Stimulated activated CD4-positive, alpha-beta T cell treated with anti-CD3 and anti-CD28 coated beads, TNF-alpha, amount 100 ng/mL, for 24 hours (primary cell): ENCODE results near the gene EXT2.

Experiments
- DNase-seq, 3 experiments: peaks; one replicate each; pipeline ENCODE4 v3.0.0-alpha.2; 2020; ENCODE audit warnings: low read depth in 3 of 3

The EXT2 gene

DNA sequence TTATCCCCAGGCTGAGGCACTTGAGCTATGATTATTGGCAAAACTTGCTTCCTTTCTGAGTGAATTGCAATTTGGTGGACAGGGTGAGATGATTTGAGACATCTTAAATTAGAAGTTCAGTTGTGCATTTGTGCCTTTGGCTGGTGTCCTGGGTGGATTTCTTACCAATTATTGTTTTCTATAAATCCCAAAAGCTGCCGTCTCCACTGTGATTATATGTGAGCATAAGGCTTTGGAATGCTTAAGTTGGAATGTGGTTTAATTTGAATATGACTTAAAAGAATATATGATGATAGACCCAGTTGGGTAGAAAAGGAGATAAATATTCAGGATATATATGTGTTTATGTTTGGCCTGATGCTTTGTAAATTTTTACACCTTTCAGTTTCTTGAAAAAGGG lies 70.0 kb downstream of the EXT2 start:
- DNase-seq = no peak

DNA sequence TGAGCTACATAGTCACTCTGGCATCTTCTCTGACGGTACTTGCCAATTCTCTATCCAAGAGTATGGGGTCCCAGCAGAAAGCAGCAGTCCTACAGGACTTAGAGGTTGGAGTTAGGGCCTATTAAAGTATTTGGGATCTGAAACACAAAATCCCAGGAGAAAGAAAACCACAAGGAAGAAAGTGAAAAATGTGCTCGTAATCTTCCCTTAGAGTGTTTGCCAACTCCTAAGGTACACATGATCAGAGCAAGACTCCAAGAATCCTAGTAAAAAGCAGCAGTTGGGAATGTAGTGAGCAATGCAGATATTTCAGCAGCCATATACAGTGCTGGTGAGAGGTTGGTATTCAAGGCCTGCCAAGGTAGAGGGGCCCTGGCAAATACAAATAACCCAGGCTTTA lies 71.6 kb downstream of the EXT2 start:
- DNase-seq = no peak

DNA sequence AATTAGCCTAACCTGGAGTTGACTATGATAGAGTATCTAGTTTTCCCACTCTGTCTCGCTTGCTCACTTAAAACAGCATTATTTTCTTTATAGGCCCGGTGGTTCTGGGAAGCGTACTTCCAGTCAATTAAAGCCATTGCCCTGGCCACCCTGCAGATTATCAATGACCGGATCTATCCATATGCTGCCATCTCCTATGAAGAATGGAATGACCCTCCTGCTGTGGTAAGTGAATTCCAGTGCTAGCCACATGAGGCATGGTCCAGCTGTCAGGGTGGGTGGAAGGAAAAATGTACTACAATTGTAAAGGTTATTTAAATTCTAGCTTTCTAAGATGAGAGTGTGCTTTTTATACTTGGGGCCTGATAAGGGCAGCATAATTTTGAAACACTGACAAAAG lies 76.0 kb downstream of the EXT2 start:
- no peak for DNase-seq

DNA sequence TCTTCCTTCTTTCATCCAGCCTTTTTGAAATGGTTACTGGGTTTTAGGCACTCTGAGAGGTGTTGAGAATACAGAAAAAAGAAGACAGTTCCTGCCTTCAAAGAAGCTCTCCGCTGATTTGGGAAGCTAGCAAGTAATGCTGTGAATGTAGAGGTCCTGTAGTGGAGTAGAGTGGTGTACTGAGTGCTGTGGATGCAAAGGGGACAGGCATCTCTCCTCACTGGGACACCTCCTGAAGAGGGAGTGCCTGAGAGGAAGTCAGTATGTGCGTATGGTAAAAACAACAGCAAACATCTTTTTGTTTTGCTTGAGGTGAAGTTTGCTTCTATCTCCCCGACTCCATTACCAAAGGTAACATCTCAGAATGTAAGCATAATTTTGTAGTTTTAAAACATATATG lies 77.5 kb downstream of the EXT2 start:
- DNase-seq = no peak

- no peak for DNase-seq
These were observed 79.4 kb downstream of the EXT2 start for GRCh38 chr11:44174842-44175241.

DNA sequence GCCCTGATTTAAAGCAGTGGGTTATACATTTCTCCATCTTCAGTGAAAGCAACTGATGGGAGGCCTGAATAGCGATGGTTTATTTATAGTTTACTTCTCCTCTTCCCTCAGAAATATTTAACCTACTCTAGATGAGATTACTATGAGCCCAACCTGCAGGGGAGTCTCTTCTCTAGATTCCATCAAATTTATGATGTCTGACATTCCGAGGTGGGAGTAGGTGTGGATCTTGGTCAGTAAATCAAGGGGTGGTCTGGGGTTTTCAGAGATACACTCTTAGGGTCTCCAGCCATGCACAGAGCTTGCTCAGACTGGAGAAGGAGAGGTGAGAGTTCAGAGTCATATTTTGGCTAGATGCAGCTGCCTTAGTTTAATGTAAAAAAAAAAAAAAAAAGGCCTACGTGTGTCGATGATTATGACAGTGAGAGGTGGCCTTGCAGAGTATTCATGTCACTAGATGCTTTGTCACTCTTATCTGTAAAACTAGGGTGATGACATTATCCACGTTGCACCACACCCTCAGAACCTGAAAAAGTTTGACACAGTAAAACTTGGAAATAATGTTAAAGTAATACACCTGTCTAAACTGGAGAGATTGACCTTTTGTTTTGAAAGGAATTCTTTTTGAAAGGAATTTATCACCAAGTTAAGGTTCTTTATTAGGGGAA lies 81.2 kb downstream of the EXT2 start:
- no peak for DNase-seq

DNA sequence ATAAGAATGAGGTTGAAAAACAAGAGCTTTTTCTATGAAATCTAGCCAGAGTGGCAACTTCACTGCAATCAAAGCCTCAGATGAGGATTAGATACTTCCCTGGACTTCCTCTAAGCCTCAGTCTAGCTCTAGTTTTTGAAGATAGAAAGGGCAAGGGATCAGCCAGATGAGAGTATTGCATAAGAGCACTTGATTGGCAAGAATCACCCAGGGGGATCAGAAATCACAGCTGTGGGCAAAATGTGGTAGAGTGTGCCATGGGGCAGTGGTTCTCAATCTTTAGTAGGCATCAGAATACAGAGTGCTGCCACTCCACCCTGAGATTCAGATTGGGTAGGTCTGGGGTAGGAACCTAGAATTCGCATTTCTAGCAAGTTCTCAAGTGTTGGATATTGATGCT lies 82.4 kb downstream of the EXT2 start:
- no peak for DNase-seq

DNA sequence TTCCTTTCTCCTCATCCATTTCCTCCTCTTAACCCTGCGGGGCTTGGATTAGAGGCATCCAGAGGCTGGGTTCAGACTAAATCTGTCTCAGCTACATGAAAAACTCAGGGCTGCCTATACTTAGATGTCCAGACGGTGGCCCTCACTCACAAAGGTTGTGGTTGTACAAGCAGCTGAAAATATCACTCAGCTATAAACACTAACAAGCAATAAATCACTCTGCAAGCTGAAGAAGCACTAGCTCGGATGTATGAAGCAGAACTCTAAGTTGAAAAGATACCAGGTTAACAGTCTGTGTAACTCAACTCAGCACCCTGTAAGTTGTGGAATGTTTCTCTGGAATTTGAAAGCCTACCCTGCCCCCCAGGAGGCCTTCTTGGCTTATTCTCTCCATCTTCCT lies 82.9 kb downstream of the EXT2 start:
- DNase-seq = no peak

- no peak for DNase-seq
These were observed 83.7 kb downstream of the EXT2 start for GRCh38 chr11:44179173-44179572.

GRCh38 chr11:44180107-44180506 lies 84.6 kb downstream of the EXT2 start:
- no peak for DNase-seq

DNA sequence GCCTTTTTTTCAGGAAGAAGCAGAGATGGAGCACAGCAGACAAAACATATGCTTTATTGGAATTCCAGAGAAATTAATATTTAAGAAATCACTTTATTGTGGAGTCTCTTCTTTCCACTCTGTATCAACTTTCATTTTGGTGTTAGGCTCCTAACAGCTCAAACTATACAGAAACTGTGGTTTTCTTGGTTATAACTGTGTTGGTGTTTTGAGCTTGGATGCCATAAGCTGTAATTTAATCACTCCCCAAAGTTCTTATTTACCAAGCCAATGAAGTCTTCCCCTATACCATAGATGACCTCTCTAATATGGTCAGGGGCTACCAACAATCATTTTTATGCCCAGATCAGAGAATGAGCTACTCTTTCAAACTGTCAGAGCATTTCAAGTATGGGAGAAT lies 90.0 kb downstream of the EXT2 start:
- no peak for DNase-seq

GRCh38 chr11:44186321-44186930 lies 90.9 kb downstream of the EXT2 start:
- no peak for DNase-seq

DNA sequence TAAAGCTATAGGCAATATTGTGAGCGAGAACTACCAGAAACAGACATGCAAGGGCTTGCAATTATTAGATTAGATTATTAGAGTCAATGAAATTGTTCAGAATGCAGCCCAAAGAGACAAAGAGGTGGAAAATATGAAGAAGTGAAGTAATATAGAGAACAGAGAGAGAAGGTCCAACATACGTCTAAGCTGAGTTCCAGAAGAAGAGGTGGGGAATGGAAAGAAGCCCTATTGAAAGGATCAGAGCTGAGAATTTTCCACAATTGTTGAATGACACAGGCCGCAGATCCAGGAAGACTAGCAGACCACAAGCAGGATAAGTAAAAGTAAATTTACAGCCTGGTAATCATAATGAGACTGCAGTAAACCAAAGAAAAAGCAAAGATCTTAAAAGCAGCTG lies 93.2 kb downstream of the EXT2 start:
- no peak for DNase-seq

DNA sequence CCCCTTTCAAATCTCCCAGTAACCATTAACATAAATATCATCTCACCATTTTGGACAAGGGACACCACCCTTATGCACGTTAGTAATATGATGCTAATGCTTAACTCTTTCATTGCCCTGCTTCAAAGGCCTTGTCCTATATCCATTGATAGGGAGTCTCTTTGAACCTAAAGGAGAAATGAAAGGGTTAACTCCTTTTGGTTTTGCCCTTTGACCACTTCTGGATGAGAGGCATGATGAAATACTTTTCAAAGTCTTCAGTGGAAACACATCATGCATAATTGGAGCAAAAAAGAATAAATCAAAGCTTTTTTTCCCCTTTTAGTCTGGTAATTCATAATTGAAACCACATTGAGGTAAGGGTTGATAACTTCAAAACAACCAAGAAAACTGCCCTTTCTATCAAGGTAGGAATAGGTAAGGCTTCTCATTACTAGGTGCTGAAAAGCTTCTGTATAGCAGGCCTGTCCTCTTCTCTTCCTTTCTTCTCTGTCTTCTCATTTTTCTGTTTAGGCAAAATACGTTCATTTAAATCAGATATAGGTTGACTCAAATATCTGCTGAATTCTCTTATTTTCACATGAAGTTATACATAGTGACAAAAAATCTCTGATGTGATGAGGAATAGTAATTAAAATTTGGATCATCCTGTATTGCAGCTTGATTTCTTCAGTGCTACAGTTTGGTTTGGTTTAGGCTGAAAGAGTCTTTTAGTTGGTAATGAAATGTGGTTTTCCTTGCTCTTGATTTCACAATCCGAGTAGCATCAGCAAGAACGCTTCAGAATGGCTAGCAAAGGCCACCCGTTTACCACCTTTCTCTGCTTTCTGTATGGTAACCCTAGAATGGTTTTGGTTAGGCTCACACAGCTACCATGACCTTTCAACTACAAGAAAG lies 94.8 kb downstream of the EXT2 start:
- no peak for DNase-seq

- DNase-seq = no peak
These were observed 95.4 kb downstream of the EXT2 start for GRCh38 chr11:44190883-44191230.

DNA sequence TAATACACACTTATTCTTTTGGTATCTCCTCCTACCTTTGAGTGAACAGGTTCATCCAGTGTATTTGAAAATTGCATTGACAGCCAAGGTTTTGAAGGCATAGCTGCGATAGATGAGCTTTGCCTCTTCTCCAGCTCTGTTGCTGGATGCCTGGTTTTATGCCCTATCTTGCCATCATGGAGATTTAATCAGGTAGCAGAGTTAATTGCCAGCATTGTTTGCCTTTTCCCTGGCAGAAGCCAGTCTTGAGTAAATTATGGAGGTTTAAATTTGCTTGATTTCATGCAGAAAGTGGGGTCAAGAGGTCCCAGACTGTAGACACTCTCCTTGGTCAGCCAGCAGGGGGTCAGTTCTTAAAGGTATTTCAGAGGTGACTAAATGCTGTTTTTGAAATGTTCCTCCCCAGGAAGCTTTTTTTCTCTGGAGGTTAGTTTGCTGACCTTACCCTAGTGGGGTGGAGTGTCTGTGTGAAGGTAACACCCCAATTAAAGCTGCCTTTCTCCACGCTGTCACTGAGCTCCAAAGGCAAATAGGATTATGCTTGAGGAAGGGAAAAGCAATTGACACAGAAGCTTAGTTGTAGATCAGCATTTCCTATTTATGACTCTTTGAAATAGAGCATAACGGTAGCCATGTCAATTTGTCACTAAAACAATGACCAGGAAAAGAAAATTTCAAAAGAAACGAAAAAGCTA lies 96.0 kb downstream of the EXT2 start:
- DNase-seq = no peak

DNA sequence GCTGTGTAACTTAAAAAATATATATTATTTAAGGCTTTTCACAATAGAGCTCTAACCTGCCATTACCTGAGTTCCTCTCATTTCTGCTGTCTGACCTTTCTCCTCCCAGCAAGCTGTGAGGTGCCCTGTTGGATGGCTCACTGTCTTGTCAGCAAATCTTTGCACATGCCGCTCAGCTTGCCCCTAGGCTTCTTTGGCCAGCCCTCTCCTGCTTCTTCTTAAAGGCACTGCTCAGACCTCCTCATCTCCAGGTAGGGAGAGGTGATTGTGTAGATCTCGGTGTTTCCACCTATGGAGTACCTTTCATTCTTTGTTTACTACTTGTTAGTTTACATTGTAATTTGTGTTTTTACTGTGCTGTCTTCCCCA lies 96.5 kb downstream of the EXT2 start:
- DNase-seq = no peak

DNA sequence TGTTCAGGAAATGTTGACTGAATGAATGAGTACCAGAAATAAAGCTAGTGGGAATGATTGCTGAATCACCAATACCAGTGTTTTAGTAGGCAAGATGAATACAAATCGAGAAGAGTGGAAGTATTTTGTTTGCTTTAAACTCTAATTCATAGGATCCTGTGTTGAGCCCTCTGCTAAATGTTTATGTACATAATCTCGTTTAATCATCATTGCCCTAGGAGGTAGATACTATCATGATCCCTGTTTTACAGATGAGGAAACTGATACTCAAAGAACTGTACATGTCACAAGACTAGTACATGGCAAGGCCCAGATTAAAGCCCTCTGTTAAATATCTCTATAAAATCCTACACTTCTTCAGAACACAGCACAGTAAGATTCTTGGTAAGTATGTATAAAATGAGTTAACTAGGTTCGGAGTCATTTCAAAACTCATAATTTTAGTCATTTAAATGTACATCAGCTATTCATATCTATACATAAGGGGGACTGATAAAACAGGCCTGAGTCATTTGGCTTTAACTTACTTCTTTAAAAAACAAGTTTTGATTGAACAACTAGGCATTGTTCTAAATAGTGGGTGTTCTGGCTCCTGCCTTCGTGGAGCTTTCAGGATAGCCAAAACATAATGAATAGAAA lies 97.1 kb downstream of the EXT2 start:
- DNase-seq = no peak

DNA sequence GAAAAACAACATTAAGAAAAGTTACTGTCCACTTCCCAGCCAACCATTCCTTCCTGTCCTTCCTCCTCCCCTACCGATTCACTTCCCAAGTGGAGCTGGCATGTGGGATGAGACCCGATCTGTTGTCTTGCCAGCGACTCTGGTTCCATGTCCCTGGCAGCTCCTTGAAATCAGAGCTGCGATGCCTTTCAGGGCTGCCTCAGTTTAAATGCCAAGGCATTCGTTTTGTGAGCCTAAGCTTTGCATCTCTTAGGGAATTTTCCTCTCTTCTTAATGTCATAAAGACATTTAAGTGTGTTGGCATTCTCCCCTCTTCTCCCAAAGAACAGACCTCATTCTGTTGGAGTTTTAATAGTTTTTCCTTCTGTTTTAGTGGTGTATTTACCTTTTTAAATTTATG lies 98.4 kb downstream of the EXT2 start:
- DNase-seq = no peak

DNA sequence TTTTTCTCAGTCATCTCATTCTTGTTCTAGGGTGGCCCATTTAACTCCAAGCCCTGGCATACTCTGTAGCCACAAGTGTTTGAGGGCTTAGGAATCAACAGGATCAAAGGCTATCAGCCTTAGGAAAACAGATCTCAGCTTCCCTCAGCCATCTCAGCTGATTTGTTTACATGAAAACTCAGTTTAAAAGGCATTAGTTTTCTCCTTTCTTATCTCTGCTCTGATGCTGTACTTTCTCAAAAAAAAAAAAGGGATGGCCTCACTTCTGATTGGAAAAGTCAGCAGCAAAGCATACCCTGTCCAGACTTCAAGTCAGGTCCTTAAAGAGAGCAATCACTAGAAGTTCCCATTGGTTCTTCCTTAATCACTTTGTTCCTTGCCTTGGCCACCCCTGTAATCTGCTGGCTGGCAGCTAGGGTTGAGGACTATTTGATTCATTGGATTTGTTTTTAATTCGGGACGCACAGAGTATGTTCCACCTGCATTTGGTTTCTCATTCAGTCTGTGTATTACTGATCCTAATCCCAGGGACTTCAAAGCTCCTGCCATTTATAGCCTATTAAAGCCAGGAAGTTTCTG lies 102.8 kb downstream of the EXT2 start:
- no peak for DNase-seq

- DNase-seq = no peak
These were observed 103.8 kb downstream of the EXT2 start for GRCh38 chr11:44199298-44199697.

DNA sequence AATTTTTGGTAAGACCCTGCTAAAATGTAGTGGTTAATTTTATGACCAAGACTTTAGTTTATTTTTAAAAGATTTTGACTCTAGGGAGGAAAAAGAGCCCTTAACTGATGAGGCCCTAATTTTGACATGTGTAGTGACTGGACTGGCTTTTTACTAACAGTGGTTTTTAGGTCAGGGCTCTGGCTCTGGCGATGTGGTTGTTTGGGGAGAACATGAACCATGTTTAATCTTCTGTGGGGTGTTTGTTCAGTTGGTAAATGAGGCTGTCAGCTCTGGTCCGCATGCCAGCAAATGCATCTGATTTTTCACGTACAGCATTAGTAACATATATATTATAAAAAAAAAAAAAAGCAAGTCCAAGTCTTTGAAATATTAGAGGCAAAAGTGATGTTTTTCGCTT lies 104.3 kb downstream of the EXT2 start:
- DNase-seq = no peak
